Stimulated activated naive CD4-positive, alpha-beta T cell treated with Interleukin-2 at 50 U/mL for 16 hours (primary cell): ENCODE results near the gene PUS10.
"Not testable (repeated sequence)": the region's sequence is repeated elsewhere in the genome, so short reads cannot be mapped to it uniquely, and the experiment has no call there.

ENCODE experiments used
- DNase-seq: peaks from one replicate; lab custom pipeline; 2025; lab: John Stamatoyannopoulos, UW

PUS10 gene

DNA sequence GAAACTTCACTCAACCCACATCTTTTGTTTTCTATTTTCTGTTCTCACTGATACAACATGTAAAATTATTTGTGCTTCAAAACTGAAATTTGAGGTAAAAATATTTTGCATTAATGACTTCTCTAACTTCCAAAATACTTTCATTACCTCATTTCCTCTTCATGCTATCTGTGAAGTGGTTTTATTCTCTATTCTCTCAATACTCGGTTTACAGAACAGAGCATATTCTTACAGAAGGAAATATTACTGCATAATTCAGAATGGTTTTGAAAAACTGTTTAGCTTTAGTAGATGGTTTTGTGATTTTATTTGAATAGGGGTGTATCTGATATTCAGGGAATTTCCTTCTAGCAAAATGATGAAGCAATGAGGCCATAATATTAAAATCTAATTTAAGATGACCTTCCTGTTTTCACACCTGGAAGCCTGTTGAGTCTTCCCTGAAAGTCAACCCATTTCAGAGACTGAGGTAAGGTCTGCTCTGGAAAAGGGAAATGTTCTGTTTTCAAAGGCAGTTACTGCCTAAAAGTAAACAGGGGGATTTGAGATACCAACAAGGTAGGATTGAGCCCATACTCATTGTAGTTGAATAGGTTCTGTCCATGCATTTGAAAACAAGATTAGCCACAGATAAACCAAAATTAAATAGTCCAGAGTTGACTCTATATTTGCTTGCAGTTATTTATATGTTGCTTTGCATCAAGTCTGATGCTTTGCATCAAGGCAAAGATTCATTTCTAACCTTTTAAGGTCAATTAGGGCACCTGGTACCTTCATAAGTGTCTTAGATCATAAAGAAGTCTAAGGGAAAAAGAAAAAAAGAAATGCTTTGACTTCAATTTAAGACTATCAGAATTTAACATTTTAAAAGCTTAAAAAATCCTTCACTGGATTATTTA, 51.3 kb downstream of the PUS10 start:
- no peak for DNase-seq

DNA sequence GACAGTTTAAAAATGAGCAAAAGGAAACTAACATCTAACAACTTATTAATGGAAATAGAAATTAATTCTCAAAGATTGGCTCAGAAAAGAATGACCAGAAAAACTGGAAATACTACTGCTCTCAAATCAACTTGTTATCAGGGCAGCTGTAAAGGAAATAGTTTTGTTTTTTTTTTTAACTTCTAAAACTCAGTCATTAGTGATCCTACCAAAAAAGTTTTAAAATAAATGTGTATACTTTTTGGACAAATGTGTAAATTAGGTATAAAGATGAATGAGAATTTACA, 52.6 kb downstream of the PUS10 start:
- no peak for DNase-seq

DNA sequence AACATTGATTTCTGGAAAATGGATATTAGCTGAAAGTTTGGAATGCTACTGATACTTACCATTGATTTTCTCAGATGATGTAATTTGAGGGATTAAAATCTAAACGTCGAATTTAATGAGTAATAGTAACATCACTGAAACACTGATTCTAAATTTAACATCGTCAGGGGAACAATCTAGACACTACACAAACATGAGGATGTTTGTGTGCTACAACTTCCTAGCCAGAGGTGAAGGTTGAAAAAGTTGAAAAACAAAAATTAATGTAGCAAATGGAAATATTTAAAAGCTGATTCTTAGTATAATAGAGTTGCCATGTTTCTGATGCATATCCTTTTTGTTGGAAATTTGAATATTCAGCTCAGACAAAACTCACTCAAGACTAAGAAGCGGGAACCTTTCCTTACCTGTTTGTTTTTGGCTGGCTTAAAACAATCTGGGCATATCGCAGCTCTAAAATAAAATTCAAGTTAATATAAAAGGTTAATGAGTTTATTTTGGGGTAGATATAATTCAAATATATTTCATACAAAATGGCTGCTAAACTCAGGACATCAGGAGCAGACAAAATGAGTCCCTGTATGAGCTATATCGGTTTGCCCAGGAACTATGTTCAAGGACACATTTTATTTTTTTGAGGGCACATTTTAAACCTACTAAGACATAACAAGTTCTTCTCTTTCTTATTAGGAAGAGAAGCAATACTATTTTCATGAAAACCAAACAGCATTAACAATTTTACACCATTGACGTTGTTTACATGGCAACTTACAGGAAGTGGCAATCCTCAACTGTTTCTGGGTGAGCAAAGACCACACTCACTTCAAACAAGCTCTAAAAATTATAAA, 53.2 kb downstream of the PUS10 start:
- DNase-seq: no peak

DNA sequence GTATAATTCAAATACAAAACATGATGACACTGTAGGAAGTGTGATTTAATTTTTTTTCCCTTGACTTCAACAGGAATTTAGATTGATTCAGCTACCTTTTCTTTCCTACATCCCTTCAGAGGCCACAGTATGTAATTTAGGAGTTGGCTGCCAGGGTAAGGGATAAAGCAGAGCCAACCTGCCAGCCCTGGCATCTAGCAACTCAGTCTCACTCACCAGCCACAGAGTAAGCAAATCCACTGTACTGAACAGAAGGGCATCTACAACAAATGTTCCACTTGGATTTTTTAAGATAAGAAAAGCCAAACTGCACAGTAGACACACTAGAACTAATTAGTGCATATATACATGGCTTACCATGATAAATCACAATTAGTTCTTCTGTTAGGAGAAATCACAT, 54.9 kb downstream of the PUS10 start:
- DNase-seq: no peak

DNA sequence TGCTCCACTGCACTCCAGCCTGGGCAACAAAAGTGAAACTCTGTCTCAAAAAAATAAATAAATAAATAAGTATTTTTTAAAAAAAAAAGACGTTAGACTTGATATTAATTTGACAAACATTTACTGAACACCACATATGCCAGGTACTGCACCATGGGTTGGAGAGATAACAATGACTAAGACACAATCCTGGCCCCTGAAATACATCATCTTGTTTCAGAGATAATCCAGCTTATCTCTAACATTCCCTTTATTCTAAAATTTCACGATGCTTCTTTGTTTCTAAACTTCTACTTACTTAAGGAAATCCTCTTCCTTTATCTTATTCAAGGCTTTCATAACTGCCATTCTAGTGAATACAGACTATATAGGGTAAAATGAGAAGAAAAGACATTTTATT, 55.5 kb downstream of the PUS10 start:
- no peak for DNase-seq

DNA sequence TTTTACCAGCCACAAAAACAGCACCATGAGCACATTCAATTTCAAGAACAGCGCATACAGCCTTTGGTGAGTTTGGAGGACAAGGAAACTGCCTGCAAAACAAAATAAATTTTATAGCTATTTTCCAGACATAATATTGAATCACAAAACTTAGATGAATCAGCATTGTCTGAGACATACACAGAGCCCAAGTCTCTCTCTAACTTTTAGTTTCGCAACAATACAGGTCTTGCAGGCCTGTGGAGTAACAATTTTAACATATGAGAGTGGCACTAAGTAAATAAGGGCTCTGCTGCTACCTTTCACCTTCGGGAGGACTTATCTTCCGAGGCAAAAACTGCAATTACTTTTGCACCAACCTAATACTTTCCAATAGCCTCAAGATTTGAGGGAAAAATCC, 56.6 kb downstream of the PUS10 start:
- DNase-seq: no peak

DNA sequence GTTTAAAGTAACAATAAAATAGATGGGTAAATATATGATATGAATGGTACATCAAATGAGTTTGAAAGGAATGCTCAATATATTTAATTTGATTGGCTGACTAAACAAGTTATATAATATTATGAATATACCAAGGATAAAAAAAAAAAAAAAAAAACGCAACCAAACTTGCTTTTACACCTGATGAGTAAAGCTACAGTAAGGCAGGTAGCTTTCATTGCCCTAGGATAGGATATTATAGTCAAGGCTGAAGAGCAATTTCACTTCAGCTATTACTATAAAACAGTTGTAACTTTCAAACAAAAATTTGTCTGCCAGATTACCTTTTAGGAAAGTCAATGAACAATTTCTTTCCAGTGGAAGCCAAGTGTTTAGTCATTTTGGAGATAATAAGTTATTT, 57.3 kb downstream of the PUS10 start:
- DNase-seq: no peak

DNA sequence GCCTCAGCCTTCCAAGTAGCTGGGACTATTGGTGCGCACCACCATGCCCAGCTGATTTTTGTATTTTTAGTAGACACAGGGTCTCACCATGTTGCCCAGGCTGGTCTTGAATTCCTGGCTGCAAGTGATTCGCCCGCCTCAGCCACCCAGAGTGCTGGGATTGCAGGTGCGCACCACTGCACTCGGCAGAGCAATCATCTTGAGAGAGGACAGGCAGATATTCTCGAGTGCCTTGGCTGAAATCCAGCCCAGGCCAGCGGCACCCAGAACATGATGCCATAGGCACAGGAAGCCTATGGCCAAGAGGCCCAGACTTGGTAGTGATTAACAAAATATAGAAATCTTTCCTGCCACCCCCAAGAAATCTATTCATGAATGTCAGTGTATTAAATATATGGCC, 58.6 kb downstream of the PUS10 start:
- DNase-seq: no peak

DNA sequence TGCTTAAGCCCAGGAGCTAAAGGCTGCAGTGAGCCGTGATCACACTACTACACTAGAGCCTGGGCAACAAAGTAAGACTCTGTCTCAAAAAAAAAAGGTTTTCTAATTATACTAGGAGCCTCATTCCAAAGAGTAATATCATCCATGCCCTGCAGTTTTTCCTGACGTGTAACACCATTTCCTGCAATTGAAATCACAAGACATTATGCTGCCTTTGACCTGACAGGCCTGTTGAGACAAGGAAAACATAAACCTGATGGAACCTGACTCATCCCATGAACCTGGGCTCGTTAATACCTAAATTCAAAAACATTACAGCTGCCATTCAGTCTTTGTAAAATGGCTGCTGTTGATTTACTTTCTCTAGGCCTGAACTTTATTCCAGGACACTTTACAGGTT, 59.3 kb downstream of the PUS10 start:
- no peak for DNase-seq

DNA sequence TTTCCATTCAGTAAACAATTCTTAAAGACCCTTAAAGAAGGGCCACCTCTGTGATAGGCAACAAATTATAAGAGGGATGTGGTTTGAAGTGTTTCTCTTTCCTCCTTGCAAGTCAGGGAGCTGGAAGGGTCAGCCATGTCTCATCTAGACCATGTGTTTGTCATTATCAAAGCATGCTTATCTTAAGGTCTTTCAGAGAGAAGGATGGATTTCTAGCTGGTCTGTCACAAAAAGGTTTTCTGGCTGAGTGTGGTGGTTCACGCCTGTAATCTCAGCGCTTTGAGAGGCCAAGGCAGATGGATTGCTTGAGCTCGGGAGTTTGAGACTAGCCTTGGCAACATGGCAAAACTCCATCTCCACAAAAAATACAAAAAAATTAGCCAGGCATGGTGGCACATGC, 59.7 kb downstream of the PUS10 start:
- no peak for DNase-seq

DNA sequence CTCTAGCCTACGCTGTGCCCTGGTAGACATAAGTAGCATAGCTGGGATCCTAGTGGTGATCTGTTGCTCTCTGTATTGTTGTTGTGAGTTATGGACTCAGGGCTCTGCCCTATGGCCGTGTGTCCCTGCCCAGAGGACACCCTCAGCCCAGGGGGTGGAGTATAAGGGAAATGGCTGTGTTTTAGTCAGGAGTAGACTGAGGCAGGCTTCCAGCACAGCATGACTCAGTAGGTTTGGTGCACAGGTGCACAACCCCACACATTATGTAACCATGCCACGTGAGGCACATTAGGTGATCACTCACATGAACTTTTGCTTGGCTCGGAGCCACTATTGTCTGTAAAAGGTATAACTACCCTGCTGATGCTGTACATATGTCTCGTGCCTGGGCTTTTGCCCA, 60.4 kb downstream of the PUS10 start:
- DNase-seq: no peak

DNA sequence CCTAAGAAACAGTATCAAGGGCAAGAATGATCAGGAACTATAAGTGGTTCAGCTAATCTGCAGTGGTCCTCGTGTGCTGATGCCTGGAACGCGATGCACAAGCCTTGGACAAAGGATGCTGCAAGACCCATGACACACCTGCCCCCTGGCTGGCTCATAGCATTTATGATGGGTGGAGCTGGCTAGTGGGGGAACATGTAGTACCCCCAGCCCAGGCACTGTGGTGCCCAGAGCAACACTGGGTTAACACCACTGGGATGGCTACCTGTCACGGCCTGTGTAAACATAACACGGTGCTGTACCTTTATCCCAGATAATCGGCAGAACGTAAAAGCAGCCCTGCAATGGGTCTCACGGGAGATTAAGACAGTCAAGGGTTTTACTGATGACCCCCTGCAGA, 60.8 kb downstream of the PUS10 start:
- no peak for DNase-seq

DNA sequence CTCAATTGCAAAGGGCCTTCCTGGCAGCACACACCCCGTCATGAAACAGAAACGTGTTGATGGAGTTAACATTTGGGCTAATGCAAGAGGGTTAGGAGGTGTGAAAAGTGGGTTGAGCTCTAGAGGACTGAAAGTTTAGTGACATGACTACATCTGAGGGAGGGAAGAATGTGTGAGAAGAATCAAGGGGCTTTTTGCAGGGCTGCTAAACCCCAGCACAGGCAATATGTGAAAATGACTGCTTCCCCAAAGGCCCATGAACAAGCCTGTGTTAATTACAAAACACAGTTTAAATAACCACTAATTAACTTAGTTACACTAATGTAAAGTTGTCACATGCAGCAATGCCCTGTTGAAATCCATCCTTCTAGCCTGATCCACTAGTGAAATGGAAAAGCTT, 63.9 kb downstream of the PUS10 start:
- no peak for DNase-seq

DNA sequence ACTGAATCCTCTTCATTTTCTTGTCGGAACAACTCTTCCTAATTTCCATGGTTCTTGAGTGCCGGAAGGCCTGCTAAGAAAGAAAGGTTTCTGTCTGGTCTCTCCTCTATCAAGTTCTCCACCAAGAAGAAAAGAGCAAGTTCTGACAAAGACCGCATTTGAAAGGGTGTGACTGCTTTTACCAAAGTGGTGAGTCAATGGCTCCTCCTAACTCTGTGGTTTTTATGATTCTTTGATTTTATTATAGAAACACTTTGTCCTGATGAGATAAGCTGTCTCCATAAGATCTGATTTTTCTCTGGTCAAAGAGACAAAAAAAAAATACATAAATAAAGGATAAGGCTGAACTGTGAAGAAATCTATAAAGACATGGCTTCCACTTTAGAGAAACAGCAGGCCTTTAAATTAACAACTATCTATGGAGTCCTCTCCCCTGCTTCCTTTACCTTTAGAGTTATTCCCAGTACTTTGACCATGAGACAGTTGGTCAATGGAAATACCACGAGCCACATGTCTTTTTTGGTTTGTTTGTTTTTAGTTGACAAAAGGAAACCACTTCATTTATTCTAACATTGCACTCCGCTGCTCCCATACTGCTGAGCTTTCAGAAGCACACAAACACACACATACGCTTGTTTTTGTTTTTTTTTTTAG, 69.0 kb downstream of the PUS10 start:
- no peak for DNase-seq

DNA sequence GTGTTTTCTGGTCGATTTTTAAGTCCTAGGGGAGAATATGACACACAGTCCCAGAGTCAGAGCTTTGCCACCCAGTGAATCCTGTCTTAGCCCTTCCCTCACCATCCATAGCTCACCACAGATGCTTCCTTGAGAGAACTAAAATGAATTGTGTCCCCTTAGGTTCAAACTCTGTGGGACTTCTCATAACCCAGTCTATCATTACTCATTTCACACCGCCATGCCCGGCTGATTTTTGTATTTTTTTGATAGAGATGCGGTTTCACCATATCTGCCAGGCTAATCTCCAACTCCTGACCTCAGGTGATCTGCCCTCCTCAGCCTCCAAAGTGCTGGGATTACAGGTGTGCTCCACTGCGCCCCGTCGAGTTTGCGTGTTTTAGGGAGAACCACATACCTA, 69.9 kb downstream of the PUS10 start:
- DNase-seq: no peak

DNA sequence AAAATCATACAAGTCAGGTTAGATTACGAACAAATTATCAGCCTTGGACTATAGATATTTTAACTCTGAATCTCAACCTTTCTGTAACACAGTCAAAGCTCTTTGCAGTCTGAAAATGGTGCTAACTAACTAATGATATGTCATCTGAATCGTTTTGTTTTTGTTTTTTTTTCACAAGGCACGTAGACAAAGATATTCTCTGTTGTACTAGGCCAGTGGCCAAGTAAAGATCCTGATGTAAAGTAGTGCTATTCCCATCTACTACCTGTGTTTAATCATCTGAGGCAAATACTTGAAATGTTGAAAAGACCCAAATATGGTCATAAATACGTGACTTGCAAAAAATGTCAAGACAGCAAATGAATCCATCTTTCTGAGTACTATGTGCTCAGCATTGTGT, 71.0 kb downstream of the PUS10 start:
- DNase-seq: no peak

DNA sequence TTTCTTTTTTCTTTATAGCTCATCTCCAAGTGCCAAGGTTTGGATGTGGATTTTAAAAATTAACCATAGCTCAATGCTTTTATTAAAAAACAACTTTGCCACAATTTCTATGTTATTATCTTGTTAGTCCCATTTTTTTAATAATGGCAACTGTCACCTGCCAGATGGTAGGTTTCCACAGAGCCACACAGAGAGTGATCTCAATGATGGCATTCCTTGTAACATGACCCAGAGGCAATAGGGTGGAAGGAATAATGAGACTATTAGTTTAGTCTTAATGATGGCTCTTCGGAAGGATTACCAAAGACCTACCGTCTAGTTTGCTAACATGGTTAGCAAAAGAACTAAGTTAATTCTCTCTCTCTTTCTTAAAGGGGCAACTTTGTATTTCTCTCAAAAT, 72.7 kb downstream of the PUS10 start:
- DNase-seq: no peak

DNA sequence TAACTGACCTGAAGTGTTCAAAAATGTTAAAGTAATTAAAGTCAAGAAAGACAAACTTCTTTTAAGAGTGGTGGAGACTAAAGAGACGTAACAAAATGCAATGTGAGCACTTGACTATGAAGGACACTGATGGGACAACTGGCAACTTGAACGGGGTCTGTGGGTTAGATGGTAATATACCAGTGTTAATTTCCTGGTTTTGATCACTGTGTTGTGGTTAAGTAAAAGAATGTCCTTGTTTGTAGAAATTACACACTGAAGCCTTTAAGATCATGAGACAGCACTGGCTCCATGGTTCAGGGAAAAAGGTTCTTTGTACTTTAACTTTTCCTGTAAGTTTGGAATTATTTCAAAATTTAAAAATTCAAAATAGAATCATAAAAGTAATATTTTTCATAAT, 78.4 kb downstream of the PUS10 start:
- DNase-seq: no peak

DNA sequence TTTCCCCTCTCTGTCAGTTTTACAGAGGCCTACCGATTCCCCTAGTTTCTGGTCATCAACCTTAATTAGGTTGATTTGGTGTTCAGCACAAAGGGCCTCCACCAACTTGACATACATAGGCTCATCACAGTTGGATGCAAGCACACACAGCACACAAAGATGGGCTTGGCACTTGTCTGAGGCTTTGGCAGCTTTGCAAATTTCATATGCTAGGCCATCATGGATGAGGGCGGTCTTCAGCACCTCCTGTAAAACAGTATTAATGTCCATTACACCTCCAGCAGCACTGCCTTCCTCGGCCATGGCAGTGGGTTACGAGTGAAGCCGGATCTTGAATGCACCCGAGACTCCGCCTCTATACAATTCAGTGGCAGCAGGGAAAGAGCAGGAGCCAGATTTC, 79.8 kb downstream of the PUS10 start:
- DNase-seq: no peak

DNA sequence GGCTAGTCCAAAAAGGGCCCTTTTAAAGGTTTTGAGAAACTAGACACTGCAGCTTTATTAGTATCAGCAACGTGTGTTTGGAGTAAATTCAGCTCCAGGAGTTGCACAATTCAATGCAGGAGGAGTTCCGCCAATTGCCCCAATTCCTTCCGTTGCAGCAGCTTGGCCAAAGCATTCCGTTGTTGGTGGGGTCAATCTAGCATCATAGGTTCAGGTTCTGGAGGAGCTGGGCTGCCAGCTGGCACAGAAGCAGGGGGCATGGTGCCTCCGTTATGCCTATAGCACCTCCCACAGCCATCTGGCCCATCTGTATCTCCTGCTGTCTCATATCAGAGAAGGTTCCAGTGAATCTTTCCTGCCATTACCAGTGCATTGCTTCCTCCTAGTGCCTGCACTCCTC, 81.3 kb downstream of the PUS10 start:
- DNase-seq: no peak

DNA sequence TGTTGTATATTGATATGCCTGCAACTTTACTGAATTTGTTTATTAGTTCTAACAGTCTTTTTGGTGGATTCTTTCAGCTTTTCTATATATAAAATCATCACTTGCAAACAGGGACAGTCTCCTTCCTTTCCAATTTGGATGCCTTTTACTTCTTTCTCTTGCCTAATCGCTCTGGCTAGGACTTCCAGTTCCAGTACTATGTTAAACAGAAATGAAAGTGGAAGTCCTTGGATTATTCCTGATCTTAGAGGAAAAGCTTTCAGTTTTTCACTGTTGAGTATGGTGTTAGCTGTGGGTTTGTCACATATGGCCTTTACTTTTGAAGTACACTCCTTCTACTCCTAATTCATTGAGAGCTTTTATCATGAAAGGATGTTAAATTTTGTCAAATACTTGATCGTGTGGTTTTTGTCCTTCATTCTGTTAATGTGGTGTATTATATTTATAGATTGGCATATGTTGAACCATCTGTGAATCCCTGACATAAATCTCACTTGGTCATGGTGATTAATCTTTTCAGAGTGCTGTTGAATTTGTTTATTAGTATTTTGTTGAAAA, 83.8 kb downstream of the PUS10 start:
- DNase-seq: no peak

DNA sequence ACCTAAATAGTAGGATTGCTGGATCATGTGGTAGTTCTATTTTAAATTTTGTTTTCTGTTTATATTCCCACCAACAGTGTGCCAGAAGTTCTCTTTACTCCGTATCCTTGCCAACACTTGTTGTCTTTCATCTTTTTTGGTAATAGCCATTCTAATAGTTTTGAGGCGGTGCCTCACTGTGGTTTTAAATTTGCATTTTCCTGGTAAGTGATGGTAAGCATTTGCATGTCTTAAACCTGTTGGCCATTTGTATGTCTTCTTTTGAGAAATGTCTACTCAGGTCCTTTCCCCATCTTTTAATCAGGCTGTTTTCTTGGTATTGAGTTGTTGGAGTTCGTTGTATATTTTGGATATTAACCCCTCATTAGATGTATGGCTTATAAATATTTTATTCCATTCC, 85.1 kb downstream of the PUS10 start:
- DNase-seq: no peak

DNA sequence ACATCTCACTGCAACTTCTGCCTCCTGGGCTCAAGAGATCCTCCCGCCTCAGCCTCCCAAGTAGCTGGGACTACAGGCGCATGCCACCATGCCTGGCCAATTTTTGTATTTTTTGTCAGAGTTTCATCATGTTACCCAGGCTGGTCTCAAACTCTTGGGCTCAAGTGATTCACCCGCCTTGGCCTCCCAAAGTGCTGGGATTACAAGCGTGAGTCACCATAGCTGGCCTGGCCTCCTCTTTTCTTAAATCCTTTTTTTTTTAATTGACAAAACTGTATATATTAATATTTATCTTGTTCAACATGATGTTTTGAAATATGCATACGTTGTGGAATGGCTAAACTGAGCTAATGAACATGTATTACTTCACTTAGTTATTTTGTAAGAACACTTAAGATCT, 86.0 kb downstream of the PUS10 start:
- DNase-seq: not testable (repeated sequence)
